SK-N-SH (cell line): ENCODE results near the gene CHST12. TPM values are rescaled to one million over a fixed set of nuclear protein-coding genes. Genes with fewer than 3 reads are reported as not detected.

Experiments used
- CTCF ChIA-PET: fragments of 300-600, 350-600 bp; formaldehyde crosslinking; extraction: SDS; loops from one replicate; lab custom pipeline; 2021; lab: Yijun Ruan, JAX
- POLR2A ChIA-PET: fragments of 350-600 bp; sonication (Branson Sonifier 250); formaldehyde crosslinking; extraction: SDS; loops from one replicate; lab custom pipeline; 2020; ENCODE audit warnings: antibody characterized with exemption, inconsistent platforms; lab: Yijun Ruan, JAX
- DNase-seq: peaks from one replicate; pipeline ENCODE4 v3.0.0; 2012
- H2AFZ ChIP-seq: fragments of 200-600 bp; sonication (generic); 2 replicates; pipeline ENCODE4 v1.8.1; 2016; ENCODE audit warnings: antibody characterized with exemption, mild to moderate bottlenecking, low read depth
- H3F3A ChIP-seq: fragments of 200-600 bp; sonication (generic); replicated peaks from 2 replicates; pipeline ENCODE3; 2016; ENCODE audit warnings: antibody characterized with exemption, mild to moderate bottlenecking; ENCODE audit not compliant: insufficient read depth
- H3K27ac ChIP-seq, 2 experiments: fragments of 200-500 bp in 1 of 2; fragments of 200-600 bp in 1 of 2; sonication (Bioruptor generic) in 1 of 2; sonication (generic), shearing (Covaris generic) in 1 of 2; 2 replicates each; pipeline versions ENCODE4 v1.5.1 to v1.6.1; 2014 to 2016; ENCODE audit warnings: low read depth in 2 of 2, inconsistent platforms in 1 of 2, low read length in 1 of 2, mild to moderate bottlenecking in 1 of 2, mixed read lengths in 1 of 2
- H3K27me3 ChIP-seq: fragments of 200-600 bp; sonication (generic), shearing (Covaris generic); 2 replicates; pipeline ENCODE4 v1.6.1; 2016; ENCODE audit warnings: mixed run types; ENCODE audit not compliant: insufficient read depth
- H3K36me3 ChIP-seq, 2 experiments: fragments of 200-500 bp in 1 of 2; fragments of 200-600 bp in 1 of 2; sonication (Bioruptor generic) in 1 of 2; sonication (generic) in 1 of 2; replicated peaks in 1 of 2; 2 replicates each; pipeline versions ENCODE3 to v1.5.1; 2014 to 2016; ENCODE audit warnings: low read length in 1 of 2, mild to moderate bottlenecking in 1 of 2; ENCODE audit not compliant: insufficient read depth in 2 of 2, control insufficient read depth in 1 of 2
- H3K4me1 ChIP-seq, 2 experiments: fragments of 200-500 bp in 1 of 2; fragments of 200-600 bp in 1 of 2; sonication (Bioruptor generic) in 1 of 2; sonication (generic), shearing (Covaris generic) in 1 of 2; 2 replicates each; pipeline versions ENCODE4 v1.5.1 to v1.6.1; 2014 to 2016; ENCODE audit warnings: low read depth in 1 of 2, low read length in 1 of 2, mixed run types in 1 of 2; ENCODE audit not compliant: insufficient read depth in 2 of 2, control insufficient read depth in 1 of 2
- H3K4me2 ChIP-seq: fragments of 200-600 bp; sonication (generic), shearing (Covaris generic); 2 replicates; pipeline ENCODE4 v1.6.1; 2017; ENCODE audit warnings: mixed run types
- H3K4me3 ChIP-seq, 2 experiments: fragments of 200-500 bp in 1 of 2; fragments of 200-600 bp in 1 of 2; sonication (Bioruptor generic) in 1 of 2; sonication (generic), shearing (Covaris generic) in 1 of 2; 2 replicates each; pipeline versions ENCODE4 v1.5.1 to v1.8.1; 2014 to 2016; ENCODE audit warnings: low read depth in 2 of 2, inconsistent platforms in 1 of 2, low read length in 1 of 2, mild to moderate bottlenecking in 1 of 2, mixed read lengths in 1 of 2, moderate library complexity in 1 of 2
- H3K79me2 ChIP-seq: fragments of 200-600 bp; sonication (generic); 2 replicates; pipeline ENCODE4 v1.8.1; 2017; ENCODE audit warnings: mild to moderate bottlenecking; ENCODE audit not compliant: insufficient read depth
- H3K9ac ChIP-seq: fragments of 200-600 bp; sonication (generic); 2 replicates; pipeline ENCODE4 v1.6.1; 2017; ENCODE audit warnings: mixed run types
- H3K9me2 ChIP-seq: fragments of 200-600 bp; sonication (generic); 2 replicates; pipeline ENCODE4 v1.6.1; 2017; ENCODE audit warnings: mixed run types
- H3K9me3 ChIP-seq: fragments of 200-600 bp; sonication (generic); 2 replicates; pipeline ENCODE4 v1.6.1; 2017; ENCODE audit warnings: mixed run types, mild to moderate bottlenecking, moderate library complexity
- H4K20me1 ChIP-seq: fragments of 200-600 bp; sonication (generic); 2 replicates; pipeline ENCODE4 v1.6.1; 2017; ENCODE audit warnings: mild to moderate bottlenecking, mixed run types; ENCODE audit not compliant: insufficient read depth
- CHD2 ChIP-seq: fragments of 150-350 bp; IDR thresholded peaks from 2 replicates; pipeline ENCODE4 v1.6.1; 2018; ENCODE audit warnings: low read length; ENCODE audit not compliant: partially characterized antibody
- CTCF ChIP-seq: fragments of 200-600 bp; sonication (generic); IDR thresholded peaks from 2 replicates; pipeline ENCODE4 v1.6.1; 2017; ENCODE audit warnings: antibody characterized with exemption, mild to moderate bottlenecking, moderate library complexity
- FOSL2 ChIP-seq: IDR thresholded peaks from 2 replicates; pipeline ENCODE4 v1.4.0; 2012; ENCODE audit warnings: low read depth, mild to moderate bottlenecking, moderate library complexity, borderline replicate concordance
- MEF2A ChIP-seq: IDR thresholded peaks from 2 replicates; pipeline ENCODE4 v1.4.0; 2012; ENCODE audit warnings: low read depth, borderline replicate concordance
- MXI1 ChIP-seq: IDR thresholded peaks from 2 replicates; pipeline ENCODE4 v1.6.1; 2012; ENCODE audit warnings: mild to moderate bottlenecking, low read depth, low read length, improper control_type of control experiment
- RAD21 ChIP-seq: IDR thresholded peaks from 2 replicates; pipeline ENCODE4 v1.6.1; 2012; ENCODE audit warnings: mild to moderate bottlenecking, low read length
- TCF12 ChIP-seq: IDR thresholded peaks from 2 replicates; pipeline ENCODE4 v1.4.0; 2012
- WGBS: methylation state at CpG from one replicate; pipeline ENCODE4 v1.1.6; 2017; ENCODE audit warnings: low lambda C conversion rate; 5-methylcytosine and 5-hydroxymethylcytosine counted together
- polyA plus RNA-seq, 3 experiments: library from polyadenylated mRNA; depleted of rRNA; stranded (reverse); fragments of >200 nt; gene quantifications; 2 replicates each; pipeline ENCODE4 v1.2.3, GENCODE V29; 2012
- TF ChIP-seq, protein P1 (sequence below): IDR thresholded peaks from 2 replicates; pipeline ENCODE4; 2012
- TF ChIP-seq, protein P2 (sequence below): IDR thresholded peaks from 2 replicates; pipeline ENCODE4 v1.4.0; 2012; ENCODE audit warnings: low read depth

Gene CHST12
- polyA plus RNA-seq, 1 of the 3 experiments (the other 2 are of a cell fraction) = 32.7 TPM

GRCh38 chr7:2421943-2422310 lies 18.5 kb downstream of the CHST12 start (continued):
- TF ChIP-seq RAD21 (no peak), FOSL2 (no peak), CHD2 (no peak), MXI1 (no peak)
- TF ChIP-seq, protein P1, sequence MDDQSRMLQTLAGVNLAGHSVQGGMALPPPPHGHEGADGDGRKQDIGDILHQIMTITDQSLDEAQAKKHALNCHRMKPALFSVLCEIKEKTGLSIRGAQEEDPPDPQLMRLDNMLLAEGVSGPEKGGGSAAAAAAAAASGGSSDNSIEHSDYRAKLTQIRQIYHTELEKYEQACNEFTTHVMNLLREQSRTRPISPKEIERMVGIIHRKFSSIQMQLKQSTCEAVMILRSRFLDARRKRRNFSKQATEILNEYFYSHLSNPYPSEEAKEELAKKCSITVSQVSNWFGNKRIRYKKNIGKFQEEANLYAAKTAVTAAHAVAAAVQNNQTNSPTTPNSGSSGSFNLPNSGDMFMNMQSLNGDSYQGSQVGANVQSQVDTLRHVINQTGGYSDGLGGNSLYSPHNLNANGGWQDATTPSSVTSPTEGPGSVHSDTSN = no peak

DNA sequence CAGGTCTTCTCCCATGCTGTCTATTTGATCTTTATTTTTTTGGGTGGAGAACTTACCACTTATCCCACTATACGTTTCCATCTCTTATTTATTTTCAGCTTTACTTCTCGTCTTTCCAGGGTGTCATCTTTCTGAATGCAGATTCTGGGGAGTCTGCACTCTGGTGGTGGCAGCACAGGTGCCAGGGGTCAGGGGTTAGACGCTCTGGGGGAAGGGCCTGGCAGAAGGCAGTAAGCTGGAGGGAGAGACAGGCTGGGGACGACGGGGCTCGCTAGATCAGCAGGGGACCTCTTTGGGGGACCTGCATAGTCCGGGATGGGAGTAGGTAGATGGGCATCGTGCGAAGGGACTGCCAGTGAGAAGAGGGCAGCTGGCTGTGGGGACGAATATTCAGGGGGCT lies 22.3 kb downstream of the CHST12 start:
- Histone ChIP-seq H3F3A (no peaks in the 10 kb centered on the region), H3K27me3 (no peaks in the 10 kb centered on the region), H3K9ac (no peak overlapping the region), H3K27ac (no peak overlapping the region), H3K79me2 (peaks cover 4% of the 10 kb centered on the region), H3K9me3 (peaks cover 2% of the 10 kb centered on the region; the same call in 1 of the 2 replicates), H4K20me1 (no peaks in the 10 kb centered on the region), H3K4me2 (no peak overlapping the region), H3K9me2 (no peaks in the 10 kb centered on the region), H3K4me1 (no peaks in the 10 kb centered on the region; a peak in 1 of 4 replicates), H3K4me3 (no peak overlapping the region), H2AFZ (no peak overlapping the region), H3K36me3 (peaks cover 0 to 7% of the 10 kb centered on the region in 2 experiments)
- DNase-seq = no peak
- CTCF ChIA-PET = interaction anchor here (0.6 to 1.6 kb wide), 2 partner anchors 21 to 43 kb away, joined by 3 to 7 read pairs; no protein-coding TSS in a partner anchor
- POLR2A ChIA-PET = no interaction called here
- TF ChIP-seq, protein P2, sequence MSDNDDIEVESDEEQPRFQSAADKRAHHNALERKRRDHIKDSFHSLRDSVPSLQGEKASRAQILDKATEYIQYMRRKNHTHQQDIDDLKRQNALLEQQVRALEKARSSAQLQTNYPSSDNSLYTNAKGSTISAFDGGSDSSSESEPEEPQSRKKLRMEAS = no peak
- no peak for TF ChIP-seq MEF2A
- WGBS = 93% methylated on average over 10 of the region's 10 CpGs

DNA sequence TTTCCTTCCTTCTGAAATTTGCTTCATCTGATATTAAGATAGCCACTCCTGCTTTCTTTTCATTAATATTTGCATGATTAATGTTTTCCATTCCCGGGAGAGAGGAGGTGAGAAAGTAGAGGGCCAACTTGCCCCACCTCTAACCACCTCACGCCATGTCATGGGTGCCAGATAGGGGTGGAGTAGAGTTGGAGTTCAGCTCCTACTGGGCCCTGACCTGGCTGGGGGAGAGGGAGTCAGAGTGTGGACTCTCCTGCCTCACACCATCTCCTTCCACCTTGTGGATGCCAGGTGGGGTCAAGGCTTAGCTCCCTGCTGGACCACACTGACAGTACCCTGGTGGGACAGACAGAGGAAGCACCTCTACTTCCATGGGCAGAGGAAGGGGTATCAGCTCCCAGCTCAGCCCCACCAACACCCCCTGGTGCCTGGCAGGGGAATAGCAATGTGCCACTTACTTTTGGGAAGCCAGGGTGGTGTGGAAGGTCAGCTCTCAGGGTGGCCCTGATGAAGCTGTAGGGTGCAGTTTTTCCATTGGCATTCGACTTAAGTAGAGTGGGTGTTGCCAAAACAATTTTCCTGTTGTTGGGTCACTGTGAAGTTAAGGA lies 28.0 kb downstream of the CHST12 start:
- CTCF ChIA-PET = interaction anchor here (0.6 to 6.4 kb wide), 6 partner anchors 14 to 1088 kb away, joined by 3 to 44 read pairs (median 4); no protein-coding TSS in a partner anchor

More for the DNA sequence above, 28.0 kb downstream of the CHST12 start:
- H4K20me1 ChIP-seq = no peaks in the 10 kb centered on the region
- H3K27me3 ChIP-seq = no peaks in the 10 kb centered on the region
- H3F3A ChIP-seq = no peaks in the 10 kb centered on the region
- H3K36me3 ChIP-seq = peaks cover 11% of the 10 kb centered on the region in 2 experiments
- no peak overlapping the region for H3K27ac ChIP-seq
- peaks cover 13% of the 10 kb centered on the region; the same call in 1 of the 2 replicates for H3K79me2 ChIP-seq
- H3K4me3 ChIP-seq = no peak overlapping the region
- DNase-seq = peak; percentile 57
- WGBS = 78% methylated on average over 3 of the region's 3 CpGs
- no peaks in the 10 kb centered on the region for H3K4me1 ChIP-seq
- peaks cover 10% of the 10 kb centered on the region; the same call in 1 of the 2 replicates for H3K9me3 ChIP-seq
- TF ChIP-seq CTCF = peak; percentile 41
- no peak for TF ChIP-seq TCF12
- TF ChIP-seq, all 33 proteins: peak for 1
- POLR2A ChIA-PET = no interaction called here
- Histone ChIP-seq H2AFZ (no peak overlapping the region), H3K4me2 (no peak overlapping the region), H3K9me2 (no peaks in the 10 kb centered on the region), H3K9ac (no peak overlapping the region)
